Stomach (tissue), 9 donors: Measurements from ENCODE around the gene CHST7. TPM values are rescaled to one million over a fixed set of nuclear protein-coding genes. Genes with fewer than 3 reads are reported as not detected.

Source experiments
- DNase-seq, 2 donors: peaks; one replicate each; pipeline versions ENCODE4 v3.0.0 to v3.0.0-alpha.2; 2013 to 2019
- H3K27ac ChIP-seq, 5 donors: fragments of 200-600 bp in 4 of 5; sonication (generic) in 4 of 5; one replicate each; pipeline ENCODE4 v1.5.1; 2013 to 2019; ENCODE audit warnings: mild to moderate bottlenecking in 1 of 5, moderate library complexity in 1 of 5
- H3K27me3 ChIP-seq, 3 donors: fragments of 200-600 bp; sonication (generic); one replicate each; pipeline ENCODE4 v1.5.1; 2017 to 2019; ENCODE audit warnings: mixed run types in 1 of 3
- H3K36me3 ChIP-seq, 4 donors: fragments of 200-600 bp; sonication (generic); 1 replicate in 3 of 4; 2 replicates in 1 of 4; pipeline ENCODE4 v1.5.1; 2016 to 2019
- H3K4me1 ChIP-seq, 4 donors: fragments of 200-600 bp; sonication (generic); one replicate each; pipeline ENCODE4 v1.5.1; 2016 to 2019
- H3K4me3 ChIP-seq, 4 donors: fragments of 200-600 bp; sonication (generic) in 3 of 4; one replicate each; pipeline ENCODE4 v1.5.1; 2016 to 2019; ENCODE audit warnings: mild to moderate bottlenecking in 1 of 4
- H3K9me3 ChIP-seq, 4 donors: fragments of 200-600 bp; sonication (generic); one replicate each; pipeline ENCODE4 v1.5.1; 2016 to 2019
- CTCF ChIP-seq, 7 experiments: fragments of 450-650 bp in 4 of 7; fragments of 200-600 bp in 3 of 7; sonication (generic) in 3 of 7; IDR thresholded peaks; one replicate each; pipeline ENCODE4 v1.5.1; 2016 to 2019; ENCODE audit warnings: antibody characterized with exemption in 7 of 7, control low read depth in 2 of 7, mild to moderate bottlenecking in 1 of 7
- EP300 ChIP-seq: sonication (generic); formaldehyde crosslinking; IDR thresholded peaks from one replicate; pipeline ENCODE4 v1.6.1; 2017; ENCODE audit warnings: antibody characterized with exemption
- POLR2A ChIP-seq, 4 donors: fragments of 450-650 bp; IDR thresholded peaks; one replicate each; pipeline ENCODE4 v1.6.1; 2016; ENCODE audit warnings: antibody characterized with exemption in 4 of 4, control low read depth in 2 of 4, mild to moderate bottlenecking in 1 of 4, moderate library complexity in 1 of 4
- POLR2AphosphoS5 ChIP-seq, 3 donors: sonication (generic); formaldehyde crosslinking; IDR thresholded peaks; one replicate each; pipeline ENCODE4 v1.6.1; 2016; ENCODE audit warnings: antibody characterized with exemption in 3 of 3
- WGBS, 5 donors: extraction: QIAGEN DNeasy Blood & Tissue Kit in 3 of 5; methylation state at CpG; one replicate each; pipeline versions ENCODE4 v1.1.5 to v1.1.7; 2013 to 2018; 5-methylcytosine and 5-hydroxymethylcytosine counted together
- intact Hi-C: fragments of 100-400 bp; cut with DNase I; formaldehyde crosslinking; loops from one replicate; pipeline ENCODE4 v1.15.1; 2023; ENCODE audit warnings: low total_unique reads
- polyA plus RNA-seq, 3 donors: library from polyadenylated mRNA; stranded (reverse); fragments of 200-250 nt; gene quantifications; one replicate each; pipeline ENCODE4 v1.2.3, GENCODE V29; 2013
- total RNA-seq, 5 donors: library from RNA; depleted of rRNA; stranded (reverse); fragments of >200 nt; gene quantifications; one replicate each; pipeline versions ENCODE4 v1.1.0 to v1.2.3, GENCODE V29; 2014 to 2016
- donor health status: healthy with polysubstance abuse.
- donor health status: Bipolar disorder and iron deficiency.
- donor health status: healthy.

CHST7 gene
- total and polyA plus RNA-seq, 8 donors, result 0.29 to 10.1 (median 2.1) TPM

DNA sequence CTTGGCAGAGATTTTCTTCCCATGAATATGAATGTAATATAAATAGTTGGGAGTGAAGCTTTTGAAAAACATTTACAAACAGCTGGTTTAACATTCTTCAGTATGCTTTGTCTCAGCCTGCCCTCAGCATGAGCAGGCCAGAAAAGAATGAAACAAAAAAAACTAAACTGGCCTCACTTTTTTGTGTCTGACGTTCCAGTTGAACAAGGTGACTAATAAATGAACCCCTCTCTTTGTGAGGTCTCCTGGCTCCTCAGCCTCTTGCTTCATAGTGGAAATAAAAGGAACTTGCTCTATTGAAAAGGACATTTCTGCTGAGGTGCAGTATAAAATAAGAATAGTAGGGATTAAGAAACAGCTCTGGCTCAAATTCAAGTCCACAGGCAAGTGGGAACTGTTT lies 9.4 kb downstream of the CHST7 start:
- H3K4me1 ChIP-seq, result peaks cover 0 to 14% (median 3%) of the 10 kb centered on the region in 4 donors
- no peaks in the 10 kb centered on the region for H3K27me3 ChIP-seq
- H3K9me3 ChIP-seq, result no peaks in the 10 kb centered on the region
- WGBS, 5 donors, result 6 to 44% (median 36%) methylated on average over 1 of the region's 1 CpG
- DNase-seq, result no peak
- no peak for TF ChIP-seq CTCF (IDR thresholded peaks at IDR 0.05)
- intact Hi-C loops, result no loop called here
- H3K36me3 ChIP-seq, result no peaks in the 10 kb centered on the region
- H3K27ac ChIP-seq, result peak overlapping the region in 3 of 5 donors; percentile 18 to 57 (median 38)
- no peak overlapping the region for H3K4me3 ChIP-seq

GRCh38 chrX:46584736-46585135 lies 11.2 kb downstream of the CHST7 start:
- TF ChIP-seq POLR2AphosphoS5 (IDR thresholded peaks at IDR 0.05) (no peak), CTCF (IDR thresholded peaks at IDR 0.05) (no peak), EP300 (no peak), POLR2A (IDR thresholded peaks at IDR 0.05) (no peak)
- H3K36me3 ChIP-seq, result no peaks in the 10 kb centered on the region
- intact Hi-C loops, result no loop called here
- no peak for DNase-seq
- H3K4me1 ChIP-seq, result peaks cover 0 to 14% (median 3%) of the 10 kb centered on the region in 4 donors
- H3K4me3 ChIP-seq, result no peak overlapping the region
- no peak overlapping the region for H3K27ac ChIP-seq
- H3K27me3 ChIP-seq, result no peaks in the 10 kb centered on the region
- 32 to 68% (median 51%) methylated on average over 2 of the region's 2 CpGs for WGBS, 5 donors
- H3K9me3 ChIP-seq, result no peaks in the 10 kb centered on the region

GRCh38 chrX:46587158-46587557 lies 13.6 kb downstream of the CHST7 start:
- intact Hi-C loops, result no loop called here
- H3K9me3 ChIP-seq, result no peaks in the 10 kb centered on the region
- no peaks in the 10 kb centered on the region for H3K27me3 ChIP-seq
- peaks cover 0 to 14% (median 3%) of the 10 kb centered on the region in 4 donors for H3K4me1 ChIP-seq
- H3K27ac ChIP-seq, result peak overlapping the region in 2 of 5 donors; percentile 47 to 57
- DNase-seq, result no peak
- 48 to 65% (median 52%) methylated on average over 5 of the region's 5 CpGs for WGBS, 5 donors
- no peak overlapping the region for H3K4me3 ChIP-seq
- no peaks in the 10 kb centered on the region for H3K36me3 ChIP-seq
- TF ChIP-seq EP300 (no peak), CTCF (IDR thresholded peaks at IDR 0.05) (no peak), POLR2AphosphoS5 (IDR thresholded peaks at IDR 0.05) (no peak), POLR2A (IDR thresholded peaks at IDR 0.05) (no peak)

GRCh38 chrX:46587753-46588171 lies 14.2 kb downstream of the CHST7 start:
- H3K4me3 ChIP-seq, result no peak overlapping the region
- no peaks in the 10 kb centered on the region for H3K9me3 ChIP-seq
- DNase-seq, result peak in 1 of 2 donors; percentile 27
- intact Hi-C loops, result no loop called here
- H3K27ac ChIP-seq, result peak overlapping the region in 4 of 5 donors; percentile 4 to 59 (median 52)
- TF ChIP-seq POLR2AphosphoS5 (IDR thresholded peaks at IDR 0.05) (no peak), EP300 (no peak), CTCF (IDR thresholded peaks at IDR 0.05) (no peak), POLR2A (IDR thresholded peaks at IDR 0.05) (no peak)
- H3K36me3 ChIP-seq, result no peaks in the 10 kb centered on the region
- WGBS, 5 donors, result 8 to 26% (median 21%) methylated on average over 4 to 5 of the region's 5 CpGs
- H3K27me3 ChIP-seq, result no peaks in the 10 kb centered on the region
- peaks cover 0 to 12% (median 3%) of the 10 kb centered on the region in 4 donors for H3K4me1 ChIP-seq
